ENCODE data around the gene AARSD1.
"Not testable (repeated sequence)": the region's sequence is repeated elsewhere in the genome, so short reads cannot be mapped to it uniquely, and the experiment has no call there.

Gene AARSD1

GRCh38 chr17:42999003-42999525 lies 34.8 kb upstream of the AARSD1 start:
- Histone ChIP-seq H3K27ac (ENCODE audit: low read depth, low read length) (peak overlapping the region; percentile 79), H3K27me3 (ENCODE audit: low read length) (no peaks in the 10 kb centered on the region), H3K9me3 (ENCODE audit: insufficient read depth, low read length) (no peaks in the 10 kb centered on the region), H3K36me3 (ENCODE audit: low read length) (peaks cover 22% of the 10 kb centered on the region), H4K20me1 (ENCODE audit: low read depth, low read length) (peaks cover 5% of the 10 kb centered on the region; the same call in 1 of the 2 replicates), H2AFZ (ENCODE audit: low read depth, low read length, severe bottlenecking) (no peak overlapping the region), H3K79me2 (ENCODE audit: insufficient read depth, low read length) (peaks cover 20% of the 10 kb centered on the region), H3F3A (ENCODE audit: insufficient read depth) (peaks cover 41% of the 10 kb centered on the region), H3K9ac (ENCODE audit: low read length) (peak overlapping the region; percentile 97), H3K9me2 (replicated peaks; ENCODE audit: insufficient read depth, low read length) (no peaks in the 10 kb centered on the region), H3K4me2 (ENCODE audit: low read depth, low read length, poor library complexity, severe bottlenecking) (peak overlapping the region; percentile 78), H3K4me3 (ENCODE audit: insufficient read depth, low read length, poor library complexity, severe bottlenecking) (peak overlapping the region; percentile 95)
- no peak for TF ChIP-seq EZH2phosphoT487 (conservative IDR thresholded peaks at IDR 0.05; ENCODE audit: low read length)
- TF ChIP-seq CTCF (IDR thresholded peaks at IDR 0.05; ENCODE audit: insufficient read depth, low read length, poor library complexity, severe bottlenecking), result no peak

- Histone ChIP-seq H3K4me2 (ENCODE audit: low read depth, low read length, poor library complexity, severe bottlenecking) (peak within 1 kb of the TSS; percentile 82), H3K36me3 (ENCODE audit: low read length) (peaks cover 19% of the 10 kb centered on the region), H3K9me2 (replicated peaks; ENCODE audit: insufficient read depth, low read length) (no peaks in the 10 kb centered on the region), H3K27me3 (ENCODE audit: low read length) (no peaks in the 10 kb centered on the region), H2AFZ (ENCODE audit: low read depth, low read length, severe bottlenecking) (peak within 1 kb of the TSS; percentile 80), H3K79me2 (ENCODE audit: insufficient read depth, low read length) (peaks cover 20% of the 10 kb centered on the region), H3F3A (ENCODE audit: insufficient read depth) (peaks cover 34% of the 10 kb centered on the region), H4K20me1 (ENCODE audit: low read depth, low read length) (peaks cover 5% of the 10 kb centered on the region; the same call in 1 of the 2 replicates), H3K9me3 (ENCODE audit: insufficient read depth, low read length) (no peaks in the 10 kb centered on the region), H3K9ac (ENCODE audit: low read length) (peak within 1 kb of the TSS; percentile 97), H3K4me3 (ENCODE audit: insufficient read depth, low read length, poor library complexity, severe bottlenecking) (peak within 1 kb of the TSS; percentile 95), H3K27ac (ENCODE audit: low read depth, low read length) (peak within 1 kb of the TSS; percentile 79)
- TF ChIP-seq CTCF (IDR thresholded peaks at IDR 0.05; ENCODE audit: insufficient read depth, low read length, poor library complexity, severe bottlenecking), result peak; percentile 86
- TF ChIP-seq EZH2phosphoT487 (conservative IDR thresholded peaks at IDR 0.05; ENCODE audit: low read length), result no peak
Measured at GRCh38 chr17:42997984-42998938, 34.0 kb upstream of the AARSD1 start, which contains the start of gene RPL27. TSS of gene RPL27 (plus strand) at chr17:42998419. CDS start at chr17:42998751, 332 bp downstream.

DNA sequence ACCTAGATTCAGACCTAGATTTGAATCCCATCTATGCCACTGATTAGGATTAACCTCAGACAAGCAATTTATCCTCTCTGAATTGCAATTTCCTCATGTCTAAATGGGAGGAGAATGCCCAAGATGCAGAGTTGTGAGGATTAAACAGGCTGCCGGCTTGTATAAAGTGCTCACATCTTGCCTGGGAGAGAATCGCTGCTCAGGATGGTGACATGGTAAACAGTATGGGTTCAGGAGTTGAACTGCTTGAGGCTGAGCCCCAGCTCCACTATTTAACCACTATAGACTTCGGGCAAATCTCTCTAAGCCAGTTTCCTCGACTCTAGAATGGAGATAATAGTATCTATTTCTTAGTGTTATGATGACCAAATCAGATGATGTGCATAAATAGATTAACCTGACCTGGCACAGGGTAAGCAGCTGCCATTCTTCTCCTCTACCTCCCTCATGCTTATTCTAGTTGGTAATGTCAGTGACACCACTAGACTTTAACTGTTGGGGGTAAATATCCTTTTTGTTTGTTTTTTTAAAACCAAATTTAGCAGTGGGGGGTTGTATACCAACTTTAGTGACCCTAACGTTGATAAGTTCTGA lies 33.2 kb upstream of the AARSD1 start:
- H3K36me3 ChIP-seq (ENCODE audit: low read length), result peaks cover 14% of the 10 kb centered on the region
- H3K4me3 ChIP-seq (ENCODE audit: insufficient read depth, low read length, poor library complexity, severe bottlenecking), result peak overlapping the region; percentile 48
- H3K27ac ChIP-seq (ENCODE audit: low read depth, low read length), result peak overlapping the region; percentile 44
- H3K27me3 ChIP-seq (ENCODE audit: low read length), result no peaks in the 10 kb centered on the region
- H4K20me1 ChIP-seq (ENCODE audit: low read depth, low read length), result peaks cover 5% of the 10 kb centered on the region; the same call in 1 of the 2 replicates
- peak overlapping the region; percentile 80 for H2AFZ ChIP-seq (ENCODE audit: low read depth, low read length, severe bottlenecking)
- H3F3A ChIP-seq (ENCODE audit: insufficient read depth), result peaks cover 27% of the 10 kb centered on the region
- peak overlapping the region; percentile 82 for H3K4me2 ChIP-seq (ENCODE audit: low read depth, low read length, poor library complexity, severe bottlenecking)
- H3K9me2 ChIP-seq (replicated peaks; ENCODE audit: insufficient read depth, low read length), result no peaks in the 10 kb centered on the region
- H3K9ac ChIP-seq (ENCODE audit: low read length), result peak overlapping the region; percentile 52
- TF ChIP-seq EZH2phosphoT487 (conservative IDR thresholded peaks at IDR 0.05; ENCODE audit: low read length) (no peak), CTCF (IDR thresholded peaks at IDR 0.05; ENCODE audit: insufficient read depth, low read length, poor library complexity, severe bottlenecking) (no peak)
- H3K79me2 ChIP-seq (ENCODE audit: insufficient read depth, low read length), result peaks cover 20% of the 10 kb centered on the region
- H3K9me3 ChIP-seq (ENCODE audit: insufficient read depth, low read length), result no peaks in the 10 kb centered on the region

DNA sequence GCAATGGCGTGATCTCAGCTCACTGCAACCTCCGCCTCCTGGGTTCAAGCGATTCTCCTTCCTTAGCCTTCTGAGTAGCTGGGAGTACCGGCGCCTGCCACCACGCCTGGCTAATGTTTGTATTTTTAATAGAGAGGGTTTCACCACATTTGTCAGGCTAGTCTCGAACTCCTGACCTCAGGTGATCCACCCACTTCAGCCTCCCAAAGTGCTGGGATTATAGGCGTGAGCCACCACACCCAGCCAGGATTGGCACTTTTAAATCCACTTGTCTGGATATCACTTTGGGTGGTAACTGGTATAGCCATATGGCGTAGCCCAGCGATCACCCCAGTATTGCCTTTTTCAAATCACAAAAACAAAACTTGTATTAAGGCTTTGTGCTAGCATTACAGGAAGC lies 29.7 kb upstream of the AARSD1 start:
- not testable (repeated sequence) for H3K27me3 ChIP-seq (ENCODE audit: low read length); H3K9ac ChIP-seq (ENCODE audit: low read length); H3K36me3 ChIP-seq (ENCODE audit: low read length); H3K4me3 ChIP-seq (ENCODE audit: insufficient read depth, low read length, poor library complexity, severe bottlenecking); H3K79me2 ChIP-seq (ENCODE audit: insufficient read depth, low read length); H3K9me3 ChIP-seq (ENCODE audit: insufficient read depth, low read length); H2AFZ ChIP-seq (ENCODE audit: low read depth, low read length, severe bottlenecking); H4K20me1 ChIP-seq (ENCODE audit: low read depth, low read length); H3K4me2 ChIP-seq (ENCODE audit: low read depth, low read length, poor library complexity, severe bottlenecking); H3K9me2 ChIP-seq (replicated peaks; ENCODE audit: insufficient read depth, low read length); H3K27ac ChIP-seq (ENCODE audit: low read depth, low read length)
- peaks cover 11% of the 10 kb centered on the region; the same call in 1 of the 2 replicates for H3F3A ChIP-seq (ENCODE audit: insufficient read depth)
